HepG2 (cell line): ENCODE data around the gene SPI1. TPM values are rescaled to one million over a fixed set of nuclear protein-coding genes. Genes with fewer than 3 reads are reported as not detected.

Experiments used
- DR1 ChIP-seq: sonication (generic); formaldehyde crosslinking; IDR thresholded peaks from 2 replicates; pipeline ENCODE4 v1.8.0; 2021; ENCODE audit warnings: mild to moderate bottlenecking, missing genetic modification reagents, inconsistent platforms
- E2F2 ChIP-seq: sonication (generic); formaldehyde crosslinking; IDR thresholded peaks from 2 replicates; pipeline ENCODE4 v1.4.0; 2020; ENCODE audit warnings: missing genetic modification reagents, borderline replicate concordance
- FIP1L1 ChIP-seq: fragments of 200-400 bp; formaldehyde crosslinking; IDR thresholded peaks from 2 replicates; pipeline ENCODE4 v1.6.1; 2018; ENCODE audit warnings: low read depth, mild to moderate bottlenecking, low read length, moderate library complexity, borderline replicate concordance; ENCODE audit not compliant: insufficient read depth
- GABPB1 ChIP-seq: IDR thresholded peaks from 2 replicates; pipeline ENCODE4 v1.6.1; 2016; ENCODE audit warnings: mild to moderate bottlenecking, missing genetic modification reagents, moderate library complexity, missing compliant biosample characterization
- KAT7 ChIP-seq: IDR thresholded peaks from 2 replicates; pipeline ENCODE4 v1.6.1; 2018; ENCODE audit warnings: borderline replicate concordance, missing compliant biosample characterization
- LRRFIP1 ChIP-seq: sonication (generic); formaldehyde crosslinking; conservative IDR thresholded peaks from 2 replicates; pipeline ENCODE4 v1.4.0; 2020; ENCODE audit warnings: missing genetic modification reagents
- NCOA1 ChIP-seq: sonication (generic); formaldehyde crosslinking; IDR thresholded peaks from 2 replicates; pipeline ENCODE4 v1.9.0; 2021; ENCODE audit warnings: missing genetic modification reagents
- NFE2L1 ChIP-seq: sonication (generic); formaldehyde crosslinking; IDR thresholded peaks from 2 replicates; pipeline ENCODE4 v1.4.0; 2020; ENCODE audit warnings: missing genetic modification reagents, mild to moderate bottlenecking, borderline replicate concordance
- RBFOX2 ChIP-seq: fragments of 200-400 bp; formaldehyde crosslinking; IDR thresholded peaks from 2 replicates; pipeline ENCODE4 v1.6.1; 2017; ENCODE audit warnings: low read depth, mild to moderate bottlenecking, low read length
- U2AF1 ChIP-seq: fragments of 200-400 bp; formaldehyde crosslinking; optimal IDR thresholded peaks from 2 replicates; pipeline ENCODE3; 2017; ENCODE audit warnings: mild to moderate bottlenecking, low read depth, low read length
- ZNF33B ChIP-seq: sonication (generic); formaldehyde crosslinking; IDR thresholded peaks from 2 replicates; pipeline ENCODE4 v1.5.1; 2020; ENCODE audit warnings: mild to moderate bottlenecking, missing genetic modification reagents
- ZNF446 ChIP-seq: sonication (generic); formaldehyde crosslinking; IDR thresholded peaks from 2 replicates; pipeline ENCODE4 v1.5.0; 2020; ENCODE audit warnings: mild to moderate bottlenecking, missing genetic modification reagents
- ZNF589 ChIP-seq: sonication (generic); formaldehyde crosslinking; conservative IDR thresholded peaks from 2 replicates; pipeline ENCODE4 v1.8.0; 2022; ENCODE audit warnings: mild to moderate bottlenecking, moderate library complexity, missing genetic modification reagents
- ZNF782 ChIP-seq: sonication (generic); formaldehyde crosslinking; IDR thresholded peaks from 2 replicates; pipeline ENCODE4 v1.4.0; 2020; ENCODE audit warnings: missing genetic modification reagents, mild to moderate bottlenecking, borderline replicate concordance
- polyA plus RNA-seq, 8 experiments: library from polyadenylated mRNA; depleted of rRNA in 3 of 8; stranded (reverse) in 7 of 8; unstranded in 1 of 8; fragments of >200 nt; fragmentation: Illumina TruSeq in 4 of 8; extraction: Trizol in 4 of 8; gene quantifications; 2 replicates each; pipeline versions ENCODE4 v1.2.1 to v1.2.3, GENCODE V29; 2011 to 2016; ENCODE audit warnings: low read depth in 4 of 8, missing spikeins in 1 of 8, mixed read lengths in 1 of 8; ENCODE audit not compliant: insufficient read depth in 1 of 8
- total RNA-seq, 5 experiments: library from RNA; depleted of rRNA; stranded (reverse); fragments of >200 nt; fragmentation: Illumina TruSeq; extraction: Trizol; gene quantifications; 2 replicates each; pipeline ENCODE4 v1.2.3, GENCODE V29; 2016; ENCODE audit warnings: low read depth in 1 of 5
- TF ChIP-seq, protein P1 (sequence below): sonication (generic); formaldehyde crosslinking; IDR thresholded peaks from 2 replicates; pipeline ENCODE4 v1.4.0; 2020; ENCODE audit warnings: mild to moderate bottlenecking, missing genetic modification reagents
- TF ChIP-seq, protein P2 (sequence below): IDR thresholded peaks from 2 replicates; pipeline ENCODE4 v1.6.1; 2016; ENCODE audit warnings: missing genetic modification reagents, missing compliant biosample characterization

Gene SPI1
- total and polyA plus RNA-seq, 2 of the 13 experiments (the other 11 are each of a cell fraction or from before 2014, with no cell fraction given), result not detected

- TF ChIP-seq KAT7 (CRISPR knock-in tag), result peak; percentile 60; the same call in 1 of the 2 replicates
- no peak for TF ChIP-seq FIP1L1
- TF ChIP-seq RBFOX2, result 0 out of 2 replicates have a peak, but pooled peaks have one; percentile 18
- no peak for TF ChIP-seq ZNF446
- TF ChIP-seq E2F2 (CRISPR knock-in tag), result no peak
- TF ChIP-seq, protein P1, sequence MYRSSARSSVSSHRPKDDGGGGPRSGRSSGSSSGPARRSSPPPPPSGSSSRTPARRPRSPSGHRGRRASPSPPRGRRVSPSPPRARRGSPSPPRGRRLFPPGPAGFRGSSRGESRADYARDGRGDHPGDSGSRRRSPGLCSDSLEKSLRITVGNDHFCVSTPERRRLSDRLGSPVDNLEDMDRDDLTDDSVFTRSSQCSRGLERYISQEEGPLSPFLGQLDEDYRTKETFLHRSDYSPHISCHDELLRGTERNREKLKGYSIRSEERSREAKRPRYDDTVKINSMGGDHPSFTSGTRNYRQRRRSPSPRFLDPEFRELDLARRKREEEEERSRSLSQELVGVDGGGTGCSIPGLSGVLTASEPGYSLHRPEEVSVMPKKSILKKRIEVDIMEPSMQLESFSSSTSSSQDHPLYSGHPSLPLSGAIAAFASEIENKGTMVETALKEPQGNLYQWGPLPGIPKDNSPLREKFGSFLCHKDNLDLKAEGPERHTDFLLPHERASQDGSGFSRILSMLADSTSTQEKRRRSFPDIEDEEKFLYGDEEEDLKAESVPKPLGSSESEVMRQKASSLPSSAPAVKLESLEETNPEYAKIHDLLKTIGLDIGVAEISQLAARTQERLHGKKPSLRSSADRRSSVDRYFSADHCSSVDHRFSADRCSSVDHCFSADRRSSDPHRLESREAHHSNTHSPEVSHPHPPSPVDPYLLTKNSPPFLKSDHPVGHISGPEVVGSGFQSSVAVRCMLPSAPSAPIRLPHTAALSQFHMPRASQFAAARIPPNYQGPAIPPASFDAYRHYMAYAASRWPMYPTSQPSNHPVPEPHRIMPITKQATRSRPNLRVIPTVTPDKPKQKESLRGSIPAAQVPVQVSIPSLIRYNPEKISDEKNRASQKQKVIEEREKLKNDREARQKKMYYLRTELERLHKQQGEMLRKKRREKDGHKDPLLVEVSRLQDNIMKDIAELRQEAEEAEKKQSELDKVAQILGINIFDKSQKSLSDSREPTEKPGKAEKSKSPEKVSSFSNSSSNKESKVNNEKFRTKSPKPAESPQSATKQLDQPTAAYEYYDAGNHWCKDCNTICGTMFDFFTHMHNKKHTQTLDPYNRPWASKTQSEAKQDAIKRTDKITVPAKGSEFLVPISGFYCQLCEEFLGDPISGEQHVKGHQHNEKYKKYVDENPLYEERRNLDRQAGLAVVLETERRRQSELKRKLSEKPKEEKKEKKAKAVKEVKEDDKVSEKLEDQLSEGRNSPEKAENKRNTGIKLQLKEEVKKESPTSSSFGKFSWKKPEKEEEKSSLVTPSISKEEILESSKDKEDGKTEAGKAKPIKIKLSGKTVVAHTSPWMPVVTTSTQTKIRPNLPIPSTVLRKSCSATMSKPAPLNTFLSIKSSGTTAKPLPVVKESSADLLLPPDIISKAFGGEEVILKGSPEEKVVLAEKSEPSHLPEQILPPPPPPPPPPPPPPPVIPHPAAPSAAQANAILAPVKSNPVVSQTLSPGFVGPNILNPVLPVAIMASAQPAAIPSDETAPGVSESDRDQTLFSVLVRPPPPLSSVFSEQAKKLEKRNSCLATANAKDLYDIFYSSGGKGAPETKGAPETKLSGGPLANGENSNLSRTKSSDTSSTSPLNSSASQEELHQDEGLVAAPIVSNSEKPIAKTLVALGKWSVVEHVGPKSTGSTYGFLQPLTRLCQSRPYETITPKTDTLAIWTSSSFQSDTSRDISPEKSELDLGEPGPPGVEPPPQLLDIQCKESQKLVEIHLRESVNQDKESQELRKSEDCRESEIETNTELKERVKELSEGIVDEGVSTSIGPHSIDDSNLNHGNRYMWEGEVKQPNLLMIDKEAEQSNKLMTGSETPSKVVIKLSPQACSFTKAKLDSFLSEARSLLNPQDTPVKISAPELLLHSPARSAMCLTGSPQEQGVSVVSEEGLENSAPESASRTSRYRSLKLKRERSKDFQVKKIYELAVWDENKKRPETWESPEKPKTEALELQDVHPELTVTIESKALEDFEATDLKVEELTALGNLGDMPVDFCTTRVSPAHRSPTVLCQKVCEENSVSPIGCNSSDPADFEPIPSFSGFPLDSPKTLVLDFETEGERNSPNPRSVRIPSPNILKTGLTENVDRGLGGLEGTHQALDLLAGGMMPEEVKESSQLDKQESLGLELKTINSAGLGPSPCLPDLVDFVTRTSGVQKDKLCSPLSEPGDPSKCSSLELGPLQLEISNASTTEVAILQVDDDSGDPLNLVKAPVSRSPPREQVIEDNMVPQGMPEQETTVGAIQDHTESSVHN (CRISPR knock-in tag), result no peak
- TF ChIP-seq GABPB1 (CRISPR knock-in tag), result peak; percentile 66
- no peak for TF ChIP-seq DR1 (CRISPR knock-in tag)
- no peak for TF ChIP-seq NCOA1 (CRISPR knock-in tag)
- TF ChIP-seq ZNF33B (CRISPR knock-in tag), result no peak
- TF ChIP-seq, protein P2, sequence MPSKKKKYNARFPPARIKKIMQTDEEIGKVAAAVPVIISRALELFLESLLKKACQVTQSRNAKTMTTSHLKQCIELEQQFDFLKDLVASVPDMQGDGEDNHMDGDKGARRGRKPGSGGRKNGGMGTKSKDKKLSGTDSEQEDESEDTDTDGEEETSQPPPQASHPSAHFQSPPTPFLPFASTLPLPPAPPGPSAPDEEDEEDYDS (CRISPR knock-in tag), result peak; percentile 49; the same call in 1 of the 2 replicates
- no peak for TF ChIP-seq U2AF1
- no peak for TF ChIP-seq NFE2L1 (CRISPR knock-in tag)
- peak; percentile 56; the same call in 1 of the 2 replicates for TF ChIP-seq ZNF782 (CRISPR knock-in tag)
- no peak for TF ChIP-seq LRRFIP1 (CRISPR knock-in tag)
- peak; percentile 48; the same call in 1 of the 2 replicates for TF ChIP-seq ZNF589 (CRISPR knock-in tag)
Observed at GRCh38 chr11:47355283-47356128, 22.8 kb downstream of the SPI1 start (continued).
